ENCODE results near the gene UQCRQ. TPM values are rescaled to one million over a fixed set of nuclear protein-coding genes. Genes with fewer than 3 reads are reported as not detected.

UQCRQ gene
- total and polyA plus RNA-seq, 8 donors = 133 to 235 (median 205) TPM

GRCh38 chr5:132871459-132872284, 5.2 kb downstream of the UQCRQ start:
- FAIRE-seq (no peak), ATAC-seq (no peak), DNase-seq (no peak)
- peaks cover 7 to 31% (median 12%) of the 10 kb centered on the region in 3 donors for H3K4me1 ChIP-seq
- no peak for TF ChIP-seq CTCF (IDR thresholded peaks at IDR 0.05)
- no peaks in the 10 kb centered on the region for H3K9me3 ChIP-seq
- H3K4me3 ChIP-seq = no peak overlapping the region
- WGBS, 2 donors = 82 to 83% methylated on average over 5 of the region's 5 CpGs
- H3K27ac ChIP-seq = peak overlapping the region in 3 of 4 donors; percentile 54 to 75 (median 75)
- intact Hi-C loops (cut with DNase I) = no loop called here
- peaks cover 0 to 3% (median 0%) of the 10 kb centered on the region in 3 donors for H3K36me3 ChIP-seq
- no peaks in the 10 kb centered on the region for H3K27me3 ChIP-seq

- Histone ChIP-seq H3K4me3 (no peak overlapping the region), H3K27ac (peak overlapping the region; percentile 54 to 75 (median 67)), H3K36me3 (peaks cover 0 to 5% (median 0%) of the 10 kb centered on the region in 3 donors), H3K9me3 (no peaks in the 10 kb centered on the region), H3K4me1 (peaks cover 7 to 23% (median 12%) of the 10 kb centered on the region in 3 donors), H3K27me3 (no peaks in the 10 kb centered on the region)
- TF ChIP-seq CTCF (IDR thresholded peaks at IDR 0.05) = no peak
- intact Hi-C loops (cut with DNase I) = no loop called here
- DNase-seq (no peak), ATAC-seq (no peak), FAIRE-seq (no peak)
- 91 to 93% methylated on average over 1 of the region's 1 CpG for WGBS, 2 donors
Measured at GRCh38 chr5:132872788-132873118, 6.3 kb downstream of the UQCRQ start.

GRCh38 chr5:132873119-132873929, 6.9 kb downstream of the UQCRQ start, which contains the start of gene LEAP2:
Gene LEAP2 (plus strand): TSS chr5:132873668. CDS start chr5:132873695, 27 bp downstream.
- Histone ChIP-seq H3K27ac (peak within 1 kb of the TSS; percentile 54 to 75 (median 67)), H3K9me3 (no peaks in the 10 kb centered on the region), H3K36me3 (peaks cover 0 to 11% (median 0%) of the 10 kb centered on the region in 3 donors), H3K27me3 (no peaks in the 10 kb centered on the region), H3K4me1 (peaks cover 7 to 18% (median 12%) of the 10 kb centered on the region in 3 donors), H3K4me3 (no peak within 1 kb of the TSS)
- FAIRE-seq (no peak), ATAC-seq (peak; percentile 72 to 86 (median 80)), DNase-seq (peak in 3 of 6 donors; percentile 40 to 44 (median 43))
- no peak for TF ChIP-seq CTCF (IDR thresholded peaks at IDR 0.05)
- 21 to 25% methylated on average over 6 of the region's 6 CpGs for WGBS, 2 donors
- intact Hi-C loops (cut with DNase I) = no loop called here

- DNase-seq = no peak
- Histone ChIP-seq H3K36me3 (peaks cover 0 to 15% (median 0%) of the 10 kb centered on the region in 3 donors), H3K27ac (peak overlapping the region in 2 of 4 donors; percentile 75), H3K4me1 (peaks cover 7 to 18% (median 12%) of the 10 kb centered on the region in 3 donors), H3K9me3 (no peaks in the 10 kb centered on the region), H3K4me3 (no peak overlapping the region), H3K27me3 (no peaks in the 10 kb centered on the region)
- ATAC-seq = no peak
- WGBS, 2 donors = 91 to 97% methylated on average over 3 of the region's 3 CpGs
- intact Hi-C loops (cut with DNase I) = no loop called here
- no peak for TF ChIP-seq CTCF (IDR thresholded peaks at IDR 0.05)
- FAIRE-seq = no peak
Measured at GRCh38 chr5:132873930-132874271, 7.5 kb downstream of the UQCRQ start.
